Measurements from ENCODE around the gene CYBA.

The CYBA gene

DNA sequence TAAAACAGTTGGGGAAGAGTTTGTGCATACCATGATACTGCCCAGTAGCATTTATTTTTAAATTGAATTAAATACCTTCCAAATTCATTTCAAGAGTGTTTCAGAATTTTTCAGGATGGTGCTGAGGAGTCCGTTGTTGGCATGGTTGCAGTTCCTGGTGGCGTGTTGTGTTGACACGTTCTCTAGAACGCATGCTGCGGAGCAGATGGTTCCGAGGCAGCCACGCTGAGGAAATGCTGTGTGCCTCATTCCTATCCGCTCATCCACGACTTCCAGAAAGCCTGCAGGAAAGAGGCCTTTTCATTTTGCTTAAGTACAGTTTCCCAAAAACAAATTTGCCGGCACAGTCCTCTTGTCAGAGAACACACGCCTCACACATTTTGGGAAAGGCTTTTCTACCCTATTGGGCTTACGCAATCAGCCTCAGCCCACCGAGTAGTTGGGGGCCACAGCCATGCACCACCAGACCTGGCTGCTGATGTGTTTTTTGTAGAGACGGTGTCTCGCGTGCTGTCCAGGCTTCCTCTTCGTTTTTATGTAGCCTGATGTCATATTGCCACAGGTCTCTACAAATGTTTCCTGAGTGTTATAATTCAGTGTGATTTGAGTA, 44.6 kb downstream of the CYBA start:
- no peak overlapping the region for H3K9ac ChIP-seq (ENCODE audit: low read length)

DNA sequence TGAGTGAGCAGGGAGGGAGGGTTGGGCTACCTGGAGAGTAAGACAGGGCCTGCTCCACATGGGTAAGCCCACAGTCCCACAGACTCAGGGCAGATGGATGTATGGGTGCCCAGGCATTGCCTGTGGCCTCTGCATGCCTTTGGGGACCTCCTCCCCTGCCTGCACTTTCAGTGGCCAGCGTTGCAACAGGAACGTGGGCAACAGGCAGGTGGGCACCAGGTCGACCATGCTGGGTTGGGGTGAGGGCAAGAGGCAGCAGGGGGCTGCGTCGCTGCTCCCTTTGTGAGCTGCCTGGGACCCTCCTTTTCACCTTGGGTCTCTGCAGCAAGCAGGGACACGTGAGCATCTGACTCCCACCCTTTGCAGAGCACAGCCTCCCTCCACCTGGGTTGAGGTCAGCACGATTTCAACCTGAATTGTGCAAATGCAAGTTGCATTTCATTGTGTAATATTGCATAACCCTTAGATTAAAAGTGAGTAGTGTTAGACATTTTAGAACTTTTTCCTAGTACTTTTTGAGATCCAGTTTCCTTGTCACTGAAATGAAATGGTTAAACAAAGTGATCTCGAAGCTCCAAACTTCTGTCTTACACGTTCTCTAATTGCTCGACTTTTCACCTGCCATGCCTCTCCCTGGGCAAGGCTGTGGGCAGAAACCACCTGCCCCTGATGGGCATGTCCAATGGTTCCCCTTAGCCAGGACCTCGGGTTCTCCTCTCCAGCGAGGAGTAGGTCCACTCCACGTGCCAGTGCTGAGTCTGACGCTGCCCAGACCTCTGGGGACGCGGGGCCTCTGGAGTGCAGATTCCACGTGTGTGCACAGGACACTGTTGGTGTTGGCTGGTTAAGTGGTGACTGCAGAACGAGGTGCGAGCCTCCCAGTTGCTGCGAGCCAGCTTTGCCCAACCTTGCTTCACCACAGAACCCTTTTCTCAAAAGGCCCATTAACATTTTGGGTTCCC, 45.4 kb downstream of the CYBA start:
- peaks cover 33% of the 10 kb centered on the region for H3K36me3 ChIP-seq (replicated peaks; ENCODE audit: low read depth, low read length)
- H4K20me1 ChIP-seq (ENCODE audit: insufficient read depth, low read length) = peaks cover 16% of the 10 kb centered on the region
- no peak overlapping the region for H3K9ac ChIP-seq (ENCODE audit: low read length)
- no peaks in the 10 kb centered on the region for H3K9me3 ChIP-seq (ENCODE audit: insufficient read depth, low read length)
- no peak overlapping the region for H3K4me2 ChIP-seq (ENCODE audit: low read length)
- H3K27me3 ChIP-seq (ENCODE audit: low read depth, low read length) = no peaks in the 10 kb centered on the region
- no peak for TF ChIP-seq EZH2phosphoT487 (IDR thresholded peaks at IDR 0.05; ENCODE audit: low read depth)
- TF ChIP-seq, protein P1, sequence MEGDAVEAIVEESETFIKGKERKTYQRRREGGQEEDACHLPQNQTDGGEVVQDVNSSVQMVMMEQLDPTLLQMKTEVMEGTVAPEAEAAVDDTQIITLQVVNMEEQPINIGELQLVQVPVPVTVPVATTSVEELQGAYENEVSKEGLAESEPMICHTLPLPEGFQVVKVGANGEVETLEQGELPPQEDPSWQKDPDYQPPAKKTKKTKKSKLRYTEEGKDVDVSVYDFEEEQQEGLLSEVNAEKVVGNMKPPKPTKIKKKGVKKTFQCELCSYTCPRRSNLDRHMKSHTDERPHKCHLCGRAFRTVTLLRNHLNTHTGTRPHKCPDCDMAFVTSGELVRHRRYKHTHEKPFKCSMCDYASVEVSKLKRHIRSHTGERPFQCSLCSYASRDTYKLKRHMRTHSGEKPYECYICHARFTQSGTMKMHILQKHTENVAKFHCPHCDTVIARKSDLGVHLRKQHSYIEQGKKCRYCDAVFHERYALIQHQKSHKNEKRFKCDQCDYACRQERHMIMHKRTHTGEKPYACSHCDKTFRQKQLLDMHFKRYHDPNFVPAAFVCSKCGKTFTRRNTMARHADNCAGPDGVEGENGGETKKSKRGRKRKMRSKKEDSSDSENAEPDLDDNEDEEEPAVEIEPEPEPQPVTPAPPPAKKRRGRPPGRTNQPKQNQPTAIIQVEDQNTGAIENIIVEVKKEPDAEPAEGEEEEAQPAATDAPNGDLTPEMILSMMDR (IDR thresholded peaks at IDR 0.05; ENCODE audit: low read depth, low read length) = no peak
- H3K4me1 ChIP-seq (ENCODE audit: low read length) = peaks cover 13% of the 10 kb centered on the region
- no peak overlapping the region for H3K4me3 ChIP-seq (ENCODE audit: low read length)
- no peak overlapping the region for H2AFZ ChIP-seq (ENCODE audit: low read depth, low read length)
- no peak overlapping the region for H3K27ac ChIP-seq (ENCODE audit: low read length)
- no peaks in the 10 kb centered on the region for H3K79me2 ChIP-seq (ENCODE audit: low read length)

More for the DNA sequence above, 44.6 kb downstream of the CYBA start:
- peaks cover 33% of the 10 kb centered on the region for H3K36me3 ChIP-seq (replicated peaks; ENCODE audit: low read depth, low read length)
- peaks cover 13% of the 10 kb centered on the region for H3K4me1 ChIP-seq (ENCODE audit: low read length)
- H3K27ac ChIP-seq (ENCODE audit: low read length) = no peak overlapping the region
- H3K4me2 ChIP-seq (ENCODE audit: low read length) = no peak overlapping the region
- peaks cover 16% of the 10 kb centered on the region for H4K20me1 ChIP-seq (ENCODE audit: insufficient read depth, low read length)
- H3K79me2 ChIP-seq (ENCODE audit: low read length) = no peaks in the 10 kb centered on the region
- TF ChIP-seq, protein P1 (IDR thresholded peaks at IDR 0.05; ENCODE audit: low read depth, low read length) = no peak
- no peak for TF ChIP-seq EZH2phosphoT487 (IDR thresholded peaks at IDR 0.05; ENCODE audit: low read depth)
- no peaks in the 10 kb centered on the region for H3K9me3 ChIP-seq (ENCODE audit: insufficient read depth, low read length)
- no peak overlapping the region for H2AFZ ChIP-seq (ENCODE audit: low read depth, low read length)
- H3K4me3 ChIP-seq (ENCODE audit: low read length) = no peak overlapping the region
- no peaks in the 10 kb centered on the region for H3K27me3 ChIP-seq (ENCODE audit: low read depth, low read length)

DNA sequence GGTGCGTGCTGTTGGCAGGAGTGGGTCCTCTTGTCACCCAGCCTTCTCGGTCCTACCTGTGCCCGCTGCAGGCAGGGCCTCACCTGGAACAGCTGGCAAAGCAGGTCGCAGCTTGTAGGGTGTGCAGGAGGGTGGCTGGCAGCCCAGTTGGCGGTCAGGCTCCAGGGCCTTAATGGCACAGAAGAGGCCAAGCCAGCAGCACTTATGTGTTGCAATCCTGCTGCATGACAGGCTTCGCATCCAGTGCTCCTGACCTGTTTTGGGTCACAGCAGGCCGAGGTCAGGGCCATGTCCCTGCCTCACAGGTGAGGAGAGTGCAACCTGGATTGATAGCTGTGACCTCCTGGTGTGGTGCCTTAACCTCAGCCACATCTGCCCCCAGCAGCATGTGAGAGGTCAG, 48.8 kb downstream of the CYBA start:
- Histone ChIP-seq H3K9me3 (ENCODE audit: insufficient read depth, low read length) (no peaks in the 10 kb centered on the region), H3K4me3 (ENCODE audit: low read length) (no peak overlapping the region), H3K4me1 (ENCODE audit: low read length) (no peaks in the 10 kb centered on the region), H3K4me2 (ENCODE audit: low read length) (no peak overlapping the region), H3K27ac (ENCODE audit: low read length) (no peak overlapping the region), H3K27me3 (ENCODE audit: low read depth, low read length) (no peaks in the 10 kb centered on the region), H3K79me2 (ENCODE audit: low read length) (no peaks in the 10 kb centered on the region), H4K20me1 (ENCODE audit: insufficient read depth, low read length) (peaks cover 8% of the 10 kb centered on the region; the same call in 1 of the 2 replicates), H3K36me3 (replicated peaks; ENCODE audit: low read depth, low read length) (peaks cover 47% of the 10 kb centered on the region), H2AFZ (ENCODE audit: low read depth, low read length) (no peak overlapping the region), H3K9ac (ENCODE audit: low read length) (no peak overlapping the region)
- TF ChIP-seq, protein P1 (IDR thresholded peaks at IDR 0.05; ENCODE audit: low read depth, low read length) = no peak
- no peak for TF ChIP-seq EZH2phosphoT487 (IDR thresholded peaks at IDR 0.05; ENCODE audit: low read depth)

Data from OCI-LY3 (cell line).